B cell (primary cell): Measurements from ENCODE around the gene CDADC1. TPM values are rescaled to one million over a fixed set of nuclear protein-coding genes. Genes with fewer than 3 reads are reported as not detected.

Experiments used
- ATAC-seq: fragments of 200-7000 bp; cut with Tn5 transposase; one replicate; pipeline ENCODE4 v1.10.0; 2021; ENCODE audit warnings: low read depth, mild to moderate bottlenecking, moderate number of reproducible peaks, moderate library complexity
- CTCF ChIA-PET: fragments of 350-600 bp; sonication (Branson Sonifier 250); formaldehyde crosslinking; loops from one replicate; lab custom pipeline; 2021; ENCODE audit warnings: antibody characterized with exemption, inconsistent platforms; lab: Charles Lee
- POLR2A ChIA-PET: fragments of 350-600 bp; sonication (Branson Sonifier 250); formaldehyde crosslinking; loops from one replicate; lab custom pipeline; 2021; ENCODE audit warnings: antibody characterized with exemption; lab: Charles Lee
- DNase-seq: peaks from one replicate; pipeline ENCODE4 v3.0.0; 2013
- H2AFZ ChIP-seq: 2 replicates; pipeline ENCODE4 v1.6.1; 2012; ENCODE audit warnings: mild to moderate bottlenecking, low read depth, low read length; ENCODE audit not compliant: insufficient read depth, poor library complexity, severe bottlenecking
- H3K27ac ChIP-seq, 2 donors: 1 replicate in 1 of 2; 2 replicates in 1 of 2; pipeline ENCODE4 v1.5.1; 2012 to 2013; ENCODE audit warnings: low read length in 2 of 2, mild to moderate bottlenecking in 2 of 2, moderate library complexity in 1 of 2
- H3K27me3 ChIP-seq, 4 experiments: fragments of 200-600 bp in 1 of 4; sonication (generic) in 1 of 4; replicated peaks in 1 of 4; 1 replicate in 2 of 4; 2 replicates in 2 of 4; pipeline versions ENCODE4 v1.6.1 to v1.7.0; 2013 to 2016; ENCODE audit warnings: low read length in 3 of 4, mild to moderate bottlenecking in 2 of 4, mixed read lengths in 1 of 4, moderate library complexity in 1 of 4; ENCODE audit not compliant: insufficient read depth in 4 of 4, control insufficient read depth in 3 of 4; ENCODE audit errors: control extremely low read depth in 1 of 4
- H3K36me3 ChIP-seq, 2 experiments: replicated peaks in 1 of 2; 1 replicate in 1 of 2; 2 replicates in 1 of 2; pipeline versions ENCODE4 v1.6.1 to v1.7.1; 2013; ENCODE audit warnings: low read length in 1 of 2; ENCODE audit not compliant: insufficient read depth in 2 of 2, control insufficient read depth in 1 of 2; ENCODE audit errors: control extremely low read depth in 1 of 2, extremely low read depth in 1 of 2
- H3K4me1 ChIP-seq, 2 donors: fragments of 200-600 bp in 1 of 2; sonication (generic) in 1 of 2; 1 replicate in 1 of 2; 2 replicates in 1 of 2; pipeline versions ENCODE4 v1.5.1 to v1.6.1; 2013 to 2017; ENCODE audit warnings: low read length in 2 of 2; ENCODE audit not compliant: control insufficient read depth in 2 of 2, insufficient read depth in 2 of 2
- H3K4me2 ChIP-seq: replicated peaks from 2 replicates; pipeline ENCODE3; 2012; ENCODE audit warnings: mild to moderate bottlenecking, low read depth, low read length; ENCODE audit not compliant: poor library complexity, severe bottlenecking
- H3K4me3 ChIP-seq, 5 experiments: fragments of 200-600 bp in 1 of 5; sonication (generic) in 1 of 5; 1 replicate in 3 of 5; 2 replicates in 2 of 5; pipeline versions ENCODE4 v1.5.1 to v1.7.0; 2011 to 2016; ENCODE audit warnings: low read length in 4 of 5, mild to moderate bottlenecking in 4 of 5, low read depth in 2 of 5, control low read depth in 1 of 5, moderate library complexity in 1 of 5; ENCODE audit not compliant: insufficient read depth in 1 of 5; ENCODE audit errors: control extremely low read depth in 1 of 5, extremely low read depth in 1 of 5
- H3K79me2 ChIP-seq: fragments of 200-600 bp; sonication (generic); one replicate; pipeline ENCODE4 v1.6.0; 2016; ENCODE audit warnings: low read length; ENCODE audit not compliant: control insufficient read depth, insufficient read depth
- H3K9ac ChIP-seq: fragments of 200-600 bp; sonication (generic); 2 replicates; pipeline ENCODE4 v1.6.1; 2017; ENCODE audit warnings: mild to moderate bottlenecking, low read length, moderate library complexity
- H3K9me3 ChIP-seq, 3 donors: one replicate each; pipeline versions ENCODE4 v1.6.1 to v1.7.1; 2013; ENCODE audit warnings: low read length in 2 of 3; ENCODE audit not compliant: control insufficient read depth in 2 of 3, insufficient read depth in 1 of 3; ENCODE audit errors: control extremely low read depth in 1 of 3
- H4K20me1 ChIP-seq: 2 replicates; pipeline ENCODE4 v1.6.0; 2012; ENCODE audit warnings: mild to moderate bottlenecking, low read length; ENCODE audit not compliant: insufficient read depth, control insufficient read depth, poor library complexity, severe bottlenecking
- H3K27ac Mint-ChIP-seq: one replicate; pipeline ENCODE4 v1.8.0; 2021; ENCODE audit warnings: mixed read lengths
- H3K27me3 Mint-ChIP-seq: one replicate; pipeline ENCODE4 v1.8.0; 2021; ENCODE audit warnings: mixed read lengths
- H3K4me1 Mint-ChIP-seq: one replicate; pipeline ENCODE4 v1.8.0; 2021; ENCODE audit warnings: mixed read lengths
- H3K4me3 Mint-ChIP-seq: one replicate; pipeline ENCODE4 v1.8.0; 2021; ENCODE audit warnings: mixed read lengths
- H3K9me3 Mint-ChIP-seq: one replicate; pipeline ENCODE4 v1.8.0; 2022; ENCODE audit warnings: mixed read lengths; ENCODE audit not compliant: insufficient read depth
- CTCF ChIP-seq: fragments of 200-600 bp; IDR thresholded peaks from one replicate; pipeline ENCODE4 v1.8.0; 2022; ENCODE audit warnings: antibody characterized with exemption, mild to moderate bottlenecking
- EZH2 ChIP-seq: IDR thresholded peaks from 2 replicates; pipeline ENCODE4 v1.6.1; 2012; ENCODE audit warnings: borderline replicate concordance, low read depth, mild to moderate bottlenecking, moderate library complexity, low read length; ENCODE audit not compliant: insufficient read depth, poor library complexity, severe bottlenecking
- WGBS: methylation state at CpG from one replicate; pipeline ENCODE4 v1.1.5; 2013; ENCODE audit warnings: missing lambda C conversion rate; ENCODE audit not compliant: insufficient coverage; 5-methylcytosine and 5-hydroxymethylcytosine counted together
- intact Hi-C: fragments of 100-400 bp; cut with micrococcal nuclease; formaldehyde crosslinking; loops from one replicate; pipeline ENCODE4 v1.10.0; 2022
- polyA plus RNA-seq: library from polyadenylated mRNA; depleted of rRNA; stranded (reverse); fragments of >200 nt; gene quantifications from 2 replicates; pipeline ENCODE4 v1.2.3, GENCODE V29; 2012
- total RNA-seq, 2 donors: library from RNA; stranded (reverse); fragments of 120-200 nt in 1 of 2; gene quantifications; 1 replicate in 1 of 2; 2 replicates in 1 of 2; pipeline versions ENCODE4 v1.2.3 to v1.2.4, GENCODE V29; 2013 to 2022

The CDADC1 gene
- total and polyA plus RNA-seq, 2 donors (not counting 1 experiment from before 2014, with no cell fraction given), result 3.0 to 14.5 TPM

GRCh38 chr13:49322702-49323101 is 75.0 kb downstream of the CDADC1 start:
- ChIA-PET CTCF (interaction anchor here (0.6 kb wide), 1 partner anchor 546 kb away, joined by 3 read pairs; no protein-coding TSS in a partner anchor), POLR2A (no interaction called here)
- Histone ChIP-seq H3K27ac (no peak overlapping the region), H3K4me2 (no peak overlapping the region), H3K9ac (no peak overlapping the region), H3K36me3 (no peaks in the 10 kb centered on the region), H3K4me3 (no peak overlapping the region), H3K79me2 (no peaks in the 10 kb centered on the region), H3K9me3 (no peaks in the 10 kb centered on the region), H4K20me1 (no peaks in the 10 kb centered on the region), H3K4me1 (peaks cover 8 to 13% of the 10 kb centered on the region in 2 donors), H3K27me3 (no peaks in the 10 kb centered on the region), H2AFZ (no peak overlapping the region)
- Mint-ChIP-seq H3K9me3 (no peaks in the 10 kb centered on the region), H3K4me3 (no peak overlapping the region), H3K27ac (no peak overlapping the region), H3K27me3 (no peaks in the 10 kb centered on the region), H3K4me1 (peaks cover 19% of the 10 kb centered on the region)
- intact Hi-C loops, result no loop called here
- ATAC-seq (no peak), DNase-seq (no peak)
- TF ChIP-seq CTCF, result no peak
- TF ChIP-seq EZH2, result no peak
- WGBS, result no CpG with 5 or more reads among the region's 2 CpGs

GRCh38 chr13:49323344-49323743 is 75.6 kb downstream of the CDADC1 start:
- no peaks in the 10 kb centered on the region for H4K20me1 ChIP-seq
- no peak overlapping the region for H3K27ac ChIP-seq
- POLR2A ChIA-PET, result no interaction called here
- no peaks in the 10 kb centered on the region for H3K36me3 ChIP-seq
- DNase-seq (no peak), ATAC-seq (no peak)
- intact Hi-C loops, result no loop called here
- H2AFZ ChIP-seq, result no peak overlapping the region
- TF ChIP-seq EZH2 (no peak), CTCF (no peak)
- no peaks in the 10 kb centered on the region for H3K9me3 ChIP-seq
- no peaks in the 10 kb centered on the region for H3K27me3 Mint-ChIP-seq
- no peak overlapping the region for H3K4me2 ChIP-seq
- H3K4me3 ChIP-seq, result no peak overlapping the region
- H3K79me2 ChIP-seq, result no peaks in the 10 kb centered on the region
- peaks cover 19% of the 10 kb centered on the region for H3K4me1 Mint-ChIP-seq
- 95% methylated on average over 4 of the region's 7 CpGs for WGBS
- no peak overlapping the region for H3K4me3 Mint-ChIP-seq
- no peak overlapping the region for H3K9ac ChIP-seq
- no peak overlapping the region for H3K27ac Mint-ChIP-seq
- H3K9me3 Mint-ChIP-seq, result no peaks in the 10 kb centered on the region
- peaks cover 8 to 13% of the 10 kb centered on the region in 2 donors for H3K4me1 ChIP-seq
- H3K27me3 ChIP-seq, result no peaks in the 10 kb centered on the region
- CTCF ChIA-PET, result interaction anchor here (0.6 kb wide), 1 partner anchor 545 kb away, joined by 3 read pairs; no protein-coding TSS in a partner anchor
